Activated naive CD4-positive, alpha-beta T cell treated with anti-CD3 and anti-CD28 coated beads, Interleukin-2, amount 10 ng/mL, durations not matched to agents 7 days and 5 days (primary cell): ENCODE results near the gene SPAG17.

Experiments
- CTCF ChIA-PET: fragments of 350-600 bp; sonication (Branson Sonifier 250); formaldehyde crosslinking; loops from one replicate; lab custom pipeline; 2021; ENCODE audit warnings: antibody characterized with exemption; lab: Charles Lee
- DNase-seq: peaks from one replicate; pipeline ENCODE4 v3.0.0-alpha.2; 2020
- H3K27ac Mint-ChIP-seq: one replicate; pipeline ENCODE4 v1.8.0; 2021; ENCODE audit warnings: mild to moderate bottlenecking, moderate library complexity, mixed read lengths
- H3K27me3 Mint-ChIP-seq: one replicate; pipeline ENCODE4 v1.8.0; 2021; ENCODE audit warnings: mild to moderate bottlenecking, mixed read lengths
- H3K36me3 Mint-ChIP-seq: one replicate; pipeline ENCODE4 v1.8.0; 2021; ENCODE audit warnings: mixed read lengths
- H3K4me1 Mint-ChIP-seq: one replicate; pipeline ENCODE4 v1.8.0; 2021; ENCODE audit warnings: mixed read lengths
- H3K4me3 Mint-ChIP-seq: one replicate; pipeline ENCODE4 v1.8.0; 2021; ENCODE audit warnings: mild to moderate bottlenecking, moderate library complexity, mixed read lengths
- H3K9me3 Mint-ChIP-seq: one replicate; pipeline ENCODE4 v1.8.0; 2021; ENCODE audit warnings: mixed read lengths

The SPAG17 gene

GRCh38 chr1:118099686-118100085 is 85.3 kb downstream of the SPAG17 start:
- Mint-ChIP-seq H3K4me1 (no peaks in the 10 kb centered on the region), H3K4me3 (no peak overlapping the region)

GRCh38 chr1:118097622-118098348 is 87.2 kb downstream of the SPAG17 start:
- Mint-ChIP-seq H3K27me3 (no peaks in the 10 kb centered on the region), H3K4me3 (no peak overlapping the region), H3K36me3 (no peaks in the 10 kb centered on the region), H3K9me3 (no peaks in the 10 kb centered on the region), H3K27ac (no peak overlapping the region), H3K4me1 (no peaks in the 10 kb centered on the region)
- no peak for DNase-seq
- CTCF ChIA-PET = no interaction called here

More at GRCh38 chr1:118099686-118100085, 85.3 kb downstream of the SPAG17 start:
- DNase-seq = no peak
- Mint-ChIP-seq H3K27ac (no peak overlapping the region), H3K9me3 (no peaks in the 10 kb centered on the region), H3K36me3 (no peaks in the 10 kb centered on the region), H3K27me3 (no peaks in the 10 kb centered on the region)
- CTCF ChIA-PET = no interaction called here

DNA sequence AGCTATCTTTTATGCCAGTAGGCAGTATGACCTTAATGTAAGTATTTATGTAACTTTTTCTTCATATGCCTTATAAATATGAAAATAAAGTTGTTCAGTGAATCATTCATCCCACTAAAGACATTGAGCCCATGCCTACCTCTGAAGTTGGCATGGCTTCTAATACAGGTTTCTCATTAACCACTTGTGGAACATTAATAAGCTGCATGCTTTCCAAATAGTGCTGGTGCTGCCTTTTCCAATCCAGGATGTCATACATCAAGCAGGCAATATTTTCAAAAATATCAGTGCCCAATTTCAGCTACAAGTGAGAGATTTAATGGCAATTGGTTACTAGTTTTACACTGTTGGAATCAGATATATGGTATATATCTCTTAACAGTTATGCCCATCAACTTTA is 92.0 kb downstream of the SPAG17 start:
- CTCF ChIA-PET = no interaction called here
- H3K4me3 Mint-ChIP-seq = no peak overlapping the region
- no peak for DNase-seq
- no peaks in the 10 kb centered on the region for H3K4me1 Mint-ChIP-seq
- H3K27ac Mint-ChIP-seq = no peak overlapping the region
- no peaks in the 10 kb centered on the region for H3K36me3 Mint-ChIP-seq
- no peaks in the 10 kb centered on the region for H3K9me3 Mint-ChIP-seq
- H3K27me3 Mint-ChIP-seq = no peaks in the 10 kb centered on the region

DNA sequence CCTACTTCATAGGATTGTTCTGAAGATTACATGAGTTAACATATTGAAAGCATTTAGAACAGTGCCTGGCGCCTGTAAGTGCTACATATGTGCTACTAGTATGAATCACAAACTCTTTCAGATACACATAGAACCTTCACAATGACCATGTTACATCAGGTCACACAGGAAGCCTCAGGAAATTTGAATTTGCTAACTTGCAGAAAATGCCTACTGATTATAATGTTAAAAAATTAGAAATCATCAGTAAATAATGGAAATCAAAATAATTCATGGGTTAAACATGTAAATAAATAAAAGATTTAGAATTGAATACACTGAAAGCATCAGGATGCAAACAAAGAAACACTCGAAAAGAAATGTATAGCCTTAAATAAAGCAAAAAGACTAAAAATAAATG is 94.9 kb downstream of the SPAG17 start:
- Mint-ChIP-seq H3K4me3 (no peak overlapping the region), H3K27me3 (no peaks in the 10 kb centered on the region)
- CTCF ChIA-PET = no interaction called here

GRCh38 chr1:118085365-118085764 is 99.7 kb downstream of the SPAG17 start:
- no peak overlapping the region for H3K4me3 Mint-ChIP-seq
- H3K36me3 Mint-ChIP-seq = no peaks in the 10 kb centered on the region
- no peak for DNase-seq
- no peaks in the 10 kb centered on the region for H3K9me3 Mint-ChIP-seq
- H3K27ac Mint-ChIP-seq = no peak overlapping the region
- CTCF ChIA-PET = no interaction called here
- no peaks in the 10 kb centered on the region for H3K27me3 Mint-ChIP-seq
- peaks cover 5% of the 10 kb centered on the region for H3K4me1 Mint-ChIP-seq

More for the DNA sequence above, 94.9 kb downstream of the SPAG17 start:
- Mint-ChIP-seq H3K27ac (no peak overlapping the region), H3K36me3 (no peaks in the 10 kb centered on the region), H3K9me3 (no peaks in the 10 kb centered on the region), H3K4me1 (no peaks in the 10 kb centered on the region)
- DNase-seq = no peak

DNA sequence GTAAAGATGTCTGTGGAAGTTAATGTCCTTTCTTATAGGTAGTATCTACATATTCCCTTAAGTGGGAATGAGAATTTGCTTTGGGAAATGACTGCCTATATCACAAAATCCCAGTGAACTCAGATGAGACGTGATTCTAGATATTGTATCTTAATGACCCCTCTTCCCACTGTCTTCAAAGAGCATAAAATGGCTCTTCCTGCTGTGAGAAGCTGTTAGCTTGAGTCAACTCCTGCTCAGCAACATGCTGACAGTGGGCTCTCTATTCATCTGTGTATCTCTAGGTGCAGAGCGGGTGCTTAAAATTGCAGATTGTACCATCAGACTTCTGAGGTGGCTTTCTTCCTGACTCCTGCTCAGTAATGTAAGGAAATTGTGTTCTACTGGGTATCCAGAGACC is 100.6 kb downstream of the SPAG17 start:
- H3K27me3 Mint-ChIP-seq = no peaks in the 10 kb centered on the region

DNA sequence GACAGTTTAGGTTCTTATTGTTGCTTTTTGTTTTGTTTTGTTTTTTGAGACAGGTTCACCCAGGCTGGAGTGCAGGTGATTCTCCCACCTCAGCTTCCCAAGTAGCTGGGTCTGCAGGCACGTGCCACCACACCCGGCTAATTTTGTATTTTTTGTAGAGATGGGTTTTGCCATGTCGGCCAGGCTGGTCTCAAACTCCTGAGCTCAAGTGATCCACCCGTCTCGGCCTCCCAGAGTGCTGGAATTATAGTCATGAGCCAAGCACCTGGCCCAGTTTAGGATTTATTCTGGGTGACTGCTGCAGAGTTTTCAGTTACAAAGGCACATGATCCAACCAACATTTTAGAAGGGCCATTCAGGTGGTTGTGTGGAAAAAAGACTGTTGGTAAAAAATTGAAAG is 102.0 kb downstream of the SPAG17 start:
- no peak for DNase-seq
- Mint-ChIP-seq H3K4me1 (peaks cover 5% of the 10 kb centered on the region), H3K27ac (no peak overlapping the region), H3K36me3 (no peaks in the 10 kb centered on the region), H3K4me3 (no peak overlapping the region), H3K9me3 (no peaks in the 10 kb centered on the region), H3K27me3 (no peaks in the 10 kb centered on the region)
- CTCF ChIA-PET = no interaction called here

More for the DNA sequence above, 100.6 kb downstream of the SPAG17 start:
- H3K27ac Mint-ChIP-seq = no peak overlapping the region
- peaks cover 5% of the 10 kb centered on the region for H3K4me1 Mint-ChIP-seq
- CTCF ChIA-PET = no interaction called here
- DNase-seq = no peak
- no peak overlapping the region for H3K4me3 Mint-ChIP-seq
- H3K36me3 Mint-ChIP-seq = no peaks in the 10 kb centered on the region
- no peaks in the 10 kb centered on the region for H3K9me3 Mint-ChIP-seq

DNA sequence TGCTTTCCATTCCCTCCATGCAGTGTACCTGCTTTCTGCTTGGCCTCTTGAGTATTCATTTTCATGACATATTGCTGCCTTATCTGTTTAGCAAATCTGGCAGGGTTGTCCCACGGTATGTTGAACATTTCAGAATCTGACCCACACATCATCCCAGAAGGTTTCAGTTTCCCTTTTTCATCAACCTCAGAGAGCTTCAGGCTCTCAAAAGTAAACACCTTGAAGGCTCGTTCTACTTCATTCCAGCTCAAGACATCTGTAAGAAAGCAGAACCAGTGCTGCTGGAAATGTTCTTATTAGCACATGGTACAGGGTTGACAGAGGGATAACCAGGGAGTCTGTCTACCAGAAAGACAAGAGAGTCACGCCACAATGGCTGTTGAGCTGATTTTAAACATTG is 103.6 kb downstream of the SPAG17 start:
- no peak overlapping the region for H3K27ac Mint-ChIP-seq
- no peak overlapping the region for H3K4me3 Mint-ChIP-seq
- no peak for DNase-seq
- no peaks in the 10 kb centered on the region for H3K36me3 Mint-ChIP-seq
- CTCF ChIA-PET = no interaction called here
- H3K4me1 Mint-ChIP-seq = peaks cover 5% of the 10 kb centered on the region
- no peaks in the 10 kb centered on the region for H3K9me3 Mint-ChIP-seq
- no peaks in the 10 kb centered on the region for H3K27me3 Mint-ChIP-seq

DNA sequence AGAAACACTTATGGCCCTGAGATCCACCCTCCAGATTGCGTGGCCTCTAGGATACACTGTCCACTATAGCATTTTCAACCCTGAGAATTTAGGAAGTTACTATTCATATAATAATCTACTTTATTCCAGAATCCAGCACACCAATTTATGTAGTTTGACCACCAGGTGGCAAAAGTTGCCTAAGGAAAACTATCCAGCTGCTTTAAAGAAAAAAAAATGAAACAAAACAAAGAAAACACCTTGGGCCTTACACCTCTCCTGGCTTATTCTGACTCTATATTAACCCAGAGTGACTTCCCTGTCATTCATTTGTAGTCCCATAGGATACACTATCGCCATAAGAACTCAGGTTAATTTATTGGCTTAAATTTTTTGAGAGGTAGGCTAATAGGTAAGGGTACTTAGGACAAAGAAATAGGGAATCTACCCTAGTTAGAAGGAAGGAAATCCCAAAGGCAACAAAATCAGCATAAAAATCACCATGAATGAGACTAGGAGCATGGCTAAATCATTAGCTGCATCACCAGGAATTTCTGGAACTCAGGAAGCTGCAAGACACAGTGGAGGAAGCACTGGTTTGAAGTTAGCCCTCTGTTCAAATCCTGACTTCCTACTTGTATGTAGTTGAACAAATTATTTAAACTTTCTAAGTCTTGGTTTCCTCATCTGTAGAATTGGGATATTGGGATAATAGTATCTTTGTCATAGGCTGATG is 107.5 kb downstream of the SPAG17 start:
- H3K4me1 Mint-ChIP-seq = peaks cover 5% of the 10 kb centered on the region
- no peaks in the 10 kb centered on the region for H3K36me3 Mint-ChIP-seq
- H3K9me3 Mint-ChIP-seq = no peaks in the 10 kb centered on the region
- H3K27me3 Mint-ChIP-seq = no peaks in the 10 kb centered on the region
- H3K27ac Mint-ChIP-seq = no peak overlapping the region
- H3K4me3 Mint-ChIP-seq = no peak overlapping the region
- no peak for DNase-seq
- CTCF ChIA-PET = no interaction called here

DNA sequence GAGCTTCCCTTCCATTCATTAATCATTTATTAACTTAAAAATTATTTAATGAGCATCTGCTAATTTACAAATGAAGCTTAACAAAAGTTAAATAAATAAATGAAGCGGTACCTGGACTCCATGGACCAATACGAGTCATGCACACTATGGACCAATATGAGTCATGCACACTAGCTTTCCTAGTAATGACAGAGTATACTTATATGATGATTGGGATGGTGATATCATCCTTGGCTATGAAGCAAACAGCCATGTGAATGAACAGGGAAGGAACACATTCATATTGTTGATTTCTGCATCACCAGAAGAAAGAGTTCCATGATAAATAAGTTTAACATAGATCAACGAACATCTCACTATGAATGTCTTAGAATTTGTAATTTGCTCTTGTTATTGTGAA is 109.9 kb downstream of the SPAG17 start:
- H3K9me3 Mint-ChIP-seq = no peaks in the 10 kb centered on the region
- H3K27ac Mint-ChIP-seq = no peak overlapping the region
- CTCF ChIA-PET = no interaction called here
- H3K27me3 Mint-ChIP-seq = no peaks in the 10 kb centered on the region
- no peaks in the 10 kb centered on the region for H3K36me3 Mint-ChIP-seq
- no peaks in the 10 kb centered on the region for H3K4me1 Mint-ChIP-seq
- no peak for DNase-seq
- H3K4me3 Mint-ChIP-seq = no peak overlapping the region

GRCh38 chr1:118073648-118074435 is 111.2 kb downstream of the SPAG17 start:
- no peak overlapping the region for H3K4me3 Mint-ChIP-seq

GRCh38 chr1:118049981-118050380 is 135.0 kb downstream of the SPAG17 start:
- no peak for DNase-seq
- Mint-ChIP-seq H3K9me3 (no peaks in the 10 kb centered on the region), H3K4me1 (no peaks in the 10 kb centered on the region), H3K4me3 (no peak overlapping the region), H3K27ac (no peak overlapping the region), H3K27me3 (no peaks in the 10 kb centered on the region), H3K36me3 (no peaks in the 10 kb centered on the region)
- CTCF ChIA-PET = no interaction called here

More at GRCh38 chr1:118073648-118074435, 111.2 kb downstream of the SPAG17 start:
- no peak overlapping the region for H3K27ac Mint-ChIP-seq
- no peak for DNase-seq
- CTCF ChIA-PET = no interaction called here
- H3K4me1 Mint-ChIP-seq = no peaks in the 10 kb centered on the region
- no peaks in the 10 kb centered on the region for H3K27me3 Mint-ChIP-seq
- no peaks in the 10 kb centered on the region for H3K36me3 Mint-ChIP-seq
- H3K9me3 Mint-ChIP-seq = no peaks in the 10 kb centered on the region

- CTCF ChIA-PET = no interaction called here
- H3K36me3 Mint-ChIP-seq = no peaks in the 10 kb centered on the region
- no peaks in the 10 kb centered on the region for H3K9me3 Mint-ChIP-seq
- DNase-seq = no peak
- no peak overlapping the region for H3K4me3 Mint-ChIP-seq
- H3K4me1 Mint-ChIP-seq = no peaks in the 10 kb centered on the region
- H3K27ac Mint-ChIP-seq = no peak overlapping the region
- H3K27me3 Mint-ChIP-seq = no peaks in the 10 kb centered on the region
These were observed 137.3 kb downstream of the SPAG17 start for GRCh38 chr1:118047650-118048224.

- CTCF ChIA-PET = no interaction called here
- H3K36me3 Mint-ChIP-seq = no peaks in the 10 kb centered on the region
- no peaks in the 10 kb centered on the region for H3K27me3 Mint-ChIP-seq
- H3K4me3 Mint-ChIP-seq = no peak overlapping the region
- no peak for DNase-seq
- no peak overlapping the region for H3K27ac Mint-ChIP-seq
- no peaks in the 10 kb centered on the region for H3K4me1 Mint-ChIP-seq
- no peaks in the 10 kb centered on the region for H3K9me3 Mint-ChIP-seq
These were observed 137.9 kb downstream of the SPAG17 start for GRCh38 chr1:118047006-118047649.
